Osteocyte (in vitro differentiated cells): Measurements from ENCODE around the gene QTRT2. TPM values are rescaled to one million over a fixed set of nuclear protein-coding genes. Genes with fewer than 3 reads are reported as not detected.

Experiments
- DNase-seq: peaks from one replicate; pipeline ENCODE4 v3.0.0; 2021; ENCODE audit warnings: mixed read lengths; ENCODE audit not compliant: unreplicated experiment; ENCODE audit errors: extremely low spot score
- H3K27ac Mint-ChIP-seq: one replicate; pipeline ENCODE4 v1.8.0; 2021; ENCODE audit warnings: mild to moderate bottlenecking, mixed read lengths; ENCODE audit not compliant: unreplicated experiment
- H3K27me3 Mint-ChIP-seq: one replicate; pipeline ENCODE4 v1.8.0; 2021; ENCODE audit warnings: mixed read lengths; ENCODE audit not compliant: unreplicated experiment
- H3K36me3 Mint-ChIP-seq: one replicate; pipeline ENCODE4 v1.8.0; 2021; ENCODE audit warnings: mixed read lengths; ENCODE audit not compliant: unreplicated experiment
- H3K4me1 Mint-ChIP-seq: one replicate; pipeline ENCODE4 v1.8.0; 2021; ENCODE audit warnings: mixed read lengths; ENCODE audit not compliant: unreplicated experiment
- H3K4me3 Mint-ChIP-seq: one replicate; pipeline ENCODE4 v1.8.0; 2021; ENCODE audit warnings: mild to moderate bottlenecking, moderate library complexity, mixed read lengths; ENCODE audit not compliant: unreplicated experiment
- H3K9me3 Mint-ChIP-seq: one replicate; pipeline ENCODE4 v1.8.0; 2021; ENCODE audit warnings: mixed read lengths; ENCODE audit not compliant: unreplicated experiment
- total RNA-seq: library from RNA; stranded (reverse); gene quantifications from 2 replicates; pipeline ENCODE4 v1.2.1, GENCODE V29; 2021
- TF ChIP-seq, protein P1 (sequence below): fragments of 200-600 bp; sonication (generic); IDR thresholded peaks from 2 replicates; pipeline ENCODE4 v1.5.0; 2021; ENCODE audit warnings: antibody characterized with exemption, mild to moderate bottlenecking, moderate library complexity

The QTRT2 gene
- total RNA-seq, 1 donor from 2014 or later: 15.4 TPM

DNA sequence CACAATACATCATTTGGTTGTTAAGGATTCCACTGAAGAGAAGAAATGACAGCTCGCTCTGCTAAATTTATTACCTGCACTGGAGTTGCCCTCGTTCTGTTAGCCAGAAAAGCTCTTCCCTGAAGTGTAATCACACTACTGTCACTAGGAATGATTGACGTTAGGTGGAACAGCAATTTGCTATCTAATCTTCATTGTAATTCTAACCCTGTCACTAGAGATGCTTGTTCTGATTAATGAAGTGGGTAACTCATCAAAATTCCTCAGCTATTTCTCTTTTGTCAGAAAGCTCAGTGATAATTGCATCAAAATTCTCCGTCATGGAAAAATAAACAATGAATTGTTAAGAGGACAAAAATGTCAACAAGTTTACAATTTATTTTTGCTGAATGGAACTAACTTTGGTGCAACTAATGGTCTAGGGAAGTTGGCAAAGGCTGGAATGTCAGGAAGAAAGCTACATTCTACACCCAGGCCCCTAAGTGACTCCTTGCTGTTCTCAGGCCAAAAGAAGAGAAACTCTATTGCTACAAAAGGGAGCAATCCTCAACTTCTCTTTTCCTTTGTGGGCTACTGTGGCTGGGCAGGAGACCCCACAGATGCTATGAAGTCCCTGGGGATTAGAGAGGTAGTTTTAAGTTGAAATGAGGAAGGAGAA, 34.3 kb upstream of the QTRT2 start:
- no peak overlapping the region for H3K4me3 Mint-ChIP-seq

DNA sequence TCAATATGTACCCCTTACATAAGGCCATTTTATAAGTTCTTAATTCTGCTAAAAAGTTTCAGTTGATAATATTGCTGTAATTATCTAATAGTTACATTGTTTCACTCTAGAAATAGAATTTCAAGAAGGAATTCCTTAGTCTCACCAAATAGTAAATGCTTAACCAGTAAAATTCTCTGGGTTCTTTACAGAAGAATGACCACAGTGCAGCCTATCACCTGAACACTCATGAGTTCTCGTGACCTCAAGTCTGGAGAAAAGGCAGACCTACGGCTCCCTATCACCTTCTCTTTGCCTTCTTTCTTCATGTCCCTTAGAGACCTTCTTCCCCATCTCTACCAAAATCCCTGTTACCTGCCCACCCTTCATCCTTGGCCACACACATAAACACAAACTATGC, 31.1 kb upstream of the QTRT2 start:
- TF ChIP-seq, protein P1, sequence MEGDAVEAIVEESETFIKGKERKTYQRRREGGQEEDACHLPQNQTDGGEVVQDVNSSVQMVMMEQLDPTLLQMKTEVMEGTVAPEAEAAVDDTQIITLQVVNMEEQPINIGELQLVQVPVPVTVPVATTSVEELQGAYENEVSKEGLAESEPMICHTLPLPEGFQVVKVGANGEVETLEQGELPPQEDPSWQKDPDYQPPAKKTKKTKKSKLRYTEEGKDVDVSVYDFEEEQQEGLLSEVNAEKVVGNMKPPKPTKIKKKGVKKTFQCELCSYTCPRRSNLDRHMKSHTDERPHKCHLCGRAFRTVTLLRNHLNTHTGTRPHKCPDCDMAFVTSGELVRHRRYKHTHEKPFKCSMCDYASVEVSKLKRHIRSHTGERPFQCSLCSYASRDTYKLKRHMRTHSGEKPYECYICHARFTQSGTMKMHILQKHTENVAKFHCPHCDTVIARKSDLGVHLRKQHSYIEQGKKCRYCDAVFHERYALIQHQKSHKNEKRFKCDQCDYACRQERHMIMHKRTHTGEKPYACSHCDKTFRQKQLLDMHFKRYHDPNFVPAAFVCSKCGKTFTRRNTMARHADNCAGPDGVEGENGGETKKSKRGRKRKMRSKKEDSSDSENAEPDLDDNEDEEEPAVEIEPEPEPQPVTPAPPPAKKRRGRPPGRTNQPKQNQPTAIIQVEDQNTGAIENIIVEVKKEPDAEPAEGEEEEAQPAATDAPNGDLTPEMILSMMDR: no peak
- no peaks in the 10 kb centered on the region for H3K9me3 Mint-ChIP-seq
- no peak overlapping the region for H3K4me3 Mint-ChIP-seq
- no peaks in the 10 kb centered on the region for H3K4me1 Mint-ChIP-seq
- H3K27ac Mint-ChIP-seq: no peak overlapping the region
- no peaks in the 10 kb centered on the region for H3K27me3 Mint-ChIP-seq
- H3K36me3 Mint-ChIP-seq: peaks cover 2% of the 10 kb centered on the region
- no peak for DNase-seq

More for the DNA sequence above, 34.3 kb upstream of the QTRT2 start:
- H3K27ac Mint-ChIP-seq: no peak overlapping the region
- DNase-seq: no peak
- no peaks in the 10 kb centered on the region for H3K4me1 Mint-ChIP-seq
- TF ChIP-seq, protein P1: no peak
- H3K9me3 Mint-ChIP-seq: no peaks in the 10 kb centered on the region
- no peaks in the 10 kb centered on the region for H3K36me3 Mint-ChIP-seq
- no peaks in the 10 kb centered on the region for H3K27me3 Mint-ChIP-seq

DNA sequence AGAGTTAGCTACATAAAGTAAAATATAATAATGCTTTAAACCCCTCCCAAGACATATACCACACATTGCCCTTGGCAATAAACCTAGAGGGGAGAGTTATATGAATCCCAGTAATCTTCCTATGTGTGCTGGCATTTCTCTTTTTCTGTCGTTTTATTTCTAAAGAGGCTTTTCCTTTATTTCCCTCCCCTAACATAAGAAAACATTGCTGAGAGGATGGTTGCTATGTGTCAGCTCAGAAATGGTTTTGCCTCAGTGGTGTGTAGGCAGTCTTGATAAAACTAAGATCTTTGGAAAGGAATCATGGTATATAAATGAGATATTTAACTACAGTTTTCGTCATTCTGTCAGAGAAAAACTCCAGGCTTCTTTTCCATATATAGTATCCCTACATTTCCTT, 30.2 kb upstream of the QTRT2 start:
- no peaks in the 10 kb centered on the region for H3K27me3 Mint-ChIP-seq
- H3K9me3 Mint-ChIP-seq: no peaks in the 10 kb centered on the region
- DNase-seq: no peak
- no peaks in the 10 kb centered on the region for H3K4me1 Mint-ChIP-seq
- TF ChIP-seq, protein P1: no peak
- H3K4me3 Mint-ChIP-seq: no peak overlapping the region
- H3K36me3 Mint-ChIP-seq: peaks cover 2% of the 10 kb centered on the region
- no peak overlapping the region for H3K27ac Mint-ChIP-seq

DNA sequence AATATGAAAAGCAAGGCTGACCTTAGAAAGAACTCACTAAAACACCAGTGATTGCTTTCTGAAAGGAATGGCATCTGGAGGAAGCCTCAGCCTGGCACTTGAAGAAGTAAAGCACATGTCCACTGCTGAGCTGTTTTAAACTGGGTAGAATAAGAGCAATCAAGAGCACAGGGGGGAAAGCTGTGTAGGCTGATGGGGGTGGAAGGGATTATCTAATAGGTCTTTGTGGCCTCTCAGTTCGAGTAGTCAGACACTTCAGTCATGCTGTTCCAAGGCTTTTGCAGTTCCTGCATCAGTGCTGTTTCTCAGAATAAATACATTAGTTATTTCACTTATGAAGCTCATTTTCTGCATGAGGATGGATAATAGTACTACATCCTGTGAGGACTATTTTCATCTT, 22.8 kb upstream of the QTRT2 start:
- DNase-seq: no peak
- TF ChIP-seq, protein P1: no peak
- peaks cover 12% of the 10 kb centered on the region for H3K36me3 Mint-ChIP-seq
- no peaks in the 10 kb centered on the region for H3K27me3 Mint-ChIP-seq
- no peaks in the 10 kb centered on the region for H3K4me1 Mint-ChIP-seq
- no peaks in the 10 kb centered on the region for H3K9me3 Mint-ChIP-seq
- no peak overlapping the region for H3K4me3 Mint-ChIP-seq
- H3K27ac Mint-ChIP-seq: no peak overlapping the region

DNA sequence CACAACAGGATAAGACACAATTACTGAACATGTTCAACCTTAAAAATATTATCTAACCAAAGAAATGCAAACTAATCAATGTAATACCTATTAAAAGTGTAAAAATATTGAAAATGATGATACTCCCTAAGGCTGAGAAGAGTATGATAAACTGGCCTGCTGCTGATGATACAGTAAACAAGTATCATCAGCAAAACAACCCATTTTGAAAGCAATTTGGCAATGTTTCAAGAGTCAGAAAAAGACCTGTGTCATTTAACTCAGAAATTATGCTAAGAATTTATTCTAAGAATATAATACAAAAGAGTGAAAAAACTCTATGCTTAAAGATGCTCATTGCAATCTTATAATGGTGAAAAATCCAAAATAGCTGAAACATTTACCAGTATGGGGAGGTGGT, 22.3 kb upstream of the QTRT2 start:
- TF ChIP-seq, protein P1: no peak
- Mint-ChIP-seq H3K36me3 (peaks cover 9% of the 10 kb centered on the region), H3K4me1 (no peaks in the 10 kb centered on the region)

More for the DNA sequence above, 22.3 kb upstream of the QTRT2 start:
- no peaks in the 10 kb centered on the region for H3K9me3 Mint-ChIP-seq
- no peak overlapping the region for H3K27ac Mint-ChIP-seq
- no peak overlapping the region for H3K4me3 Mint-ChIP-seq
- no peaks in the 10 kb centered on the region for H3K27me3 Mint-ChIP-seq
- no peak for DNase-seq
